Neural crest cell (in vitro differentiated cells): ENCODE results near the gene PDCD1. TPM values are rescaled to one million over a fixed set of nuclear protein-coding genes. Genes with fewer than 3 reads are reported as not detected.

Experiments
- DNase-seq: peaks from one replicate; pipeline ENCODE4 v3.0.0; 2021; ENCODE audit warnings: low read depth, mixed read lengths, low spot score
- H3K27ac Mint-ChIP-seq: one replicate; pipeline ENCODE4 v1.8.0; 2021; ENCODE audit warnings: mild to moderate bottlenecking, mixed read lengths; ENCODE audit not compliant: unreplicated experiment
- H3K27me3 Mint-ChIP-seq: 2 replicates; pipeline ENCODE4 v1.8.0; 2021; ENCODE audit warnings: low read depth, mild to moderate bottlenecking, mixed read lengths
- H3K36me3 Mint-ChIP-seq: 2 replicates; pipeline ENCODE4 v1.8.0; 2021; ENCODE audit warnings: low read depth, mild to moderate bottlenecking, mixed read lengths
- H3K4me1 Mint-ChIP-seq: 2 replicates; pipeline ENCODE4 v1.8.0; 2021; ENCODE audit warnings: mixed read lengths
- H3K4me3 Mint-ChIP-seq: one replicate; pipeline ENCODE4 v1.8.0; 2021; ENCODE audit warnings: mild to moderate bottlenecking, mixed read lengths
- H3K9me3 Mint-ChIP-seq: 2 replicates; pipeline ENCODE4 v1.8.0; 2021; ENCODE audit warnings: mixed read lengths
- total RNA-seq: library from RNA; stranded (reverse); gene quantifications from 2 replicates; pipeline ENCODE4 v1.2.1, GENCODE V29; 2021
- TF ChIP-seq, protein P1 (sequence below): fragments of 200-600 bp; sonication (generic); conservative IDR thresholded peaks from 2 replicates; pipeline ENCODE4 v1.5.0; 2021; ENCODE audit warnings: antibody characterized with exemption, mild to moderate bottlenecking

Gene PDCD1
- total RNA-seq, 1 donor from 2014 or later: not detected

DNA sequence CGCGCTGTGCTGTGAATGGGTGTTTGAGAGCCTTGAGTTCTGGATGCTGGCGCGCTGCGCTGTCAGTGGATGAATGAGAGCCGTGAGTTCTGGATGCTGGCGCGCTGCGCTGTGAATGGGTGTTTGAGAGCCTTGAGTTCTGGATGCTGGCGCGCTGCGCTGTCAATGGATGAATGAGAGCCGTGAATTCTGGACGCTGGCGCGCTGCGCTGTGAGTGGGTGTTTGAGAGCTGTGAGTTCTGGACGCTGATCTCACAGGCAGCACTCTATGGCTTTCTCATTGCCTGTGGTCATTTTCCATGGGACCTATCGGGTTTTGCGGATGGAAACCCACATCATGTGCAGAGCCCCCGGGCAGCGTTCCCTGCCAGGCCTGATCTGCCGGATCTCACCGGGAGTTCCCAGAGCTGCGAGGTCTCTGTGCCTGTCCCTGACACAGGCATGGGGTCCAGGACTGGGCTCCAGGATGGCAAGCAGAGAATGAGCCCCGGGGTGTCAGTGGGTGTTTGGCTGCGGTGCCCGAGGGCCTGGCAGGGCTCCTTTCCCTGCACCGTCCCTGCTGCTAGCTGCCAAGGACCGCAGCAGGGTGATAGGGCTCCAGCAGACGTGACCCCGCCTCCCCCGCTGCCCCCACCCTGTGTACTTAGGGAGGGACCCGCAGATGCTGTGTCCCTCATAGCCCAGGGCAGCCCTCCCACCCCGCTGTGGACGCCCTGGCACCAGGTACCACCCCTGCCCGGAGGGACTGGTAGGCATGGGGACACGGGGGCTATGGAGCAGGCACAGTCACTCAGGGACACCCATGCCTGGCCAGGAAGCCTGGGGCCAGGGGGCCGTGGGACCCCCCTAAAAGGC lies 9.7 kb downstream of the PDCD1 start:
- H3K4me1 Mint-ChIP-seq: peaks cover 17% of the 10 kb centered on the region
- no peak for DNase-seq
- H3K27me3 Mint-ChIP-seq: peaks cover 19% of the 10 kb centered on the region
- peak overlapping the region; percentile 27 for H3K27ac Mint-ChIP-seq
- TF ChIP-seq, protein P1, sequence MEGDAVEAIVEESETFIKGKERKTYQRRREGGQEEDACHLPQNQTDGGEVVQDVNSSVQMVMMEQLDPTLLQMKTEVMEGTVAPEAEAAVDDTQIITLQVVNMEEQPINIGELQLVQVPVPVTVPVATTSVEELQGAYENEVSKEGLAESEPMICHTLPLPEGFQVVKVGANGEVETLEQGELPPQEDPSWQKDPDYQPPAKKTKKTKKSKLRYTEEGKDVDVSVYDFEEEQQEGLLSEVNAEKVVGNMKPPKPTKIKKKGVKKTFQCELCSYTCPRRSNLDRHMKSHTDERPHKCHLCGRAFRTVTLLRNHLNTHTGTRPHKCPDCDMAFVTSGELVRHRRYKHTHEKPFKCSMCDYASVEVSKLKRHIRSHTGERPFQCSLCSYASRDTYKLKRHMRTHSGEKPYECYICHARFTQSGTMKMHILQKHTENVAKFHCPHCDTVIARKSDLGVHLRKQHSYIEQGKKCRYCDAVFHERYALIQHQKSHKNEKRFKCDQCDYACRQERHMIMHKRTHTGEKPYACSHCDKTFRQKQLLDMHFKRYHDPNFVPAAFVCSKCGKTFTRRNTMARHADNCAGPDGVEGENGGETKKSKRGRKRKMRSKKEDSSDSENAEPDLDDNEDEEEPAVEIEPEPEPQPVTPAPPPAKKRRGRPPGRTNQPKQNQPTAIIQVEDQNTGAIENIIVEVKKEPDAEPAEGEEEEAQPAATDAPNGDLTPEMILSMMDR: no peak
- no peaks in the 10 kb centered on the region for H3K36me3 Mint-ChIP-seq
- H3K4me3 Mint-ChIP-seq: no peak overlapping the region
- H3K9me3 Mint-ChIP-seq: no peaks in the 10 kb centered on the region

- H3K4me3 Mint-ChIP-seq: peak overlapping the region; percentile 57
- H3K27me3 Mint-ChIP-seq: peaks cover 25% of the 10 kb centered on the region
- no peaks in the 10 kb centered on the region for H3K36me3 Mint-ChIP-seq
- H3K9me3 Mint-ChIP-seq: no peaks in the 10 kb centered on the region
- no peak for DNase-seq
- peaks cover 25% of the 10 kb centered on the region for H3K4me1 Mint-ChIP-seq
- peak overlapping the region; percentile 57 for H3K27ac Mint-ChIP-seq
- TF ChIP-seq, protein P1: no peak
These were observed 12.3 kb downstream of the PDCD1 start for GRCh38 chr2:241846406-241846805.

- peak overlapping the region; percentile 49 for H3K4me3 Mint-ChIP-seq
- no peaks in the 10 kb centered on the region for H3K9me3 Mint-ChIP-seq
- TF ChIP-seq, protein P1: no peak
- H3K27ac Mint-ChIP-seq: no peak overlapping the region
- peaks cover 28% of the 10 kb centered on the region for H3K27me3 Mint-ChIP-seq
- no peaks in the 10 kb centered on the region for H3K36me3 Mint-ChIP-seq
- H3K4me1 Mint-ChIP-seq: peaks cover 25% of the 10 kb centered on the region
- DNase-seq: no peak
These were observed 13.7 kb downstream of the PDCD1 start for GRCh38 chr2:241844831-241845578.

DNA sequence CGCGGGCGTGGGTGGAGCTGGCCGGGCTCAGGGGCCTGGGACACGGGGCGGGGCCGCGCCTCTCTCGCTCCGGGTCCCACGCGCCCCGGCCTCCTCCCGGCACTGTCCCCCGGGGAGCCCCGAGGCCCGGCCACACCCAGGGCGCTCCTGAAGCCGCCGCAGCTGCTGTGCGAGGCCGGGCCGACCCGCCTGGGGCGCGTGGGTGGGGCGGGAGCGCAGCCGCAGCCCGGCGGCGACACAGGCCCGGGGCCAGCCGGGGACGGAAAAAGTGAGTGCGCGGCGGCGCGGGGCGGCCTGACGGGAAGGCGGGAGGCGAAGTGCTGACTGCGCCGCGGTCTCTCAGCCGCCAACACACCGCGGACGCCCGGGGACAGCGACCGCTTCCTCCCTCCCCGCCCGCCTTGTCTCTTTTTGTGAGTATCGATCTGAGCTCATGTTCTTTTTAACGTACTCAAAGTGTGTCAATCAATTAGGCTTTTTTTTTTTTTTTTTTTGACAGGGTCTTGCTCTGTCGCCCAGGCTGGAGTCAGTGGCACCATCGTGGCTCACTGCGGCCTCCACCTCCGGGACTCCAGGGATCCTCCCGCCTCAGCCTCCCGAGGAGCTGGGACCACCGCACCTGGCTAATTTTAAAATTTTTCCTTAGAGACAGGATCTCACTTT lies 14.5 kb downstream of the PDCD1 start:
- Mint-ChIP-seq H3K27me3 (peaks cover 28% of the 10 kb centered on the region), H3K27ac (no peak overlapping the region), H3K36me3 (no peaks in the 10 kb centered on the region)

More for the DNA sequence above, 14.5 kb downstream of the PDCD1 start:
- peaks cover 25% of the 10 kb centered on the region for H3K4me1 Mint-ChIP-seq
- H3K9me3 Mint-ChIP-seq: no peaks in the 10 kb centered on the region
- peak overlapping the region; percentile 40 for H3K4me3 Mint-ChIP-seq
- peak; percentile 50 for DNase-seq
- TF ChIP-seq, protein P1: no peak
